Activated T-cell treated with anti-CD3 and anti-CD28 coated beads for 48 hours (primary cell): ENCODE data around the gene FKBP5.
"Not testable (repeated sequence)": the region's sequence is repeated elsewhere in the genome, so short reads cannot be mapped to it uniquely, and the experiment has no call there.

Source experiments
- DNase-seq: peaks from one replicate; pipeline ENCODE4 v3.0.0-alpha.2; 2020; ENCODE audit warnings: low read depth

The FKBP5 gene

DNA sequence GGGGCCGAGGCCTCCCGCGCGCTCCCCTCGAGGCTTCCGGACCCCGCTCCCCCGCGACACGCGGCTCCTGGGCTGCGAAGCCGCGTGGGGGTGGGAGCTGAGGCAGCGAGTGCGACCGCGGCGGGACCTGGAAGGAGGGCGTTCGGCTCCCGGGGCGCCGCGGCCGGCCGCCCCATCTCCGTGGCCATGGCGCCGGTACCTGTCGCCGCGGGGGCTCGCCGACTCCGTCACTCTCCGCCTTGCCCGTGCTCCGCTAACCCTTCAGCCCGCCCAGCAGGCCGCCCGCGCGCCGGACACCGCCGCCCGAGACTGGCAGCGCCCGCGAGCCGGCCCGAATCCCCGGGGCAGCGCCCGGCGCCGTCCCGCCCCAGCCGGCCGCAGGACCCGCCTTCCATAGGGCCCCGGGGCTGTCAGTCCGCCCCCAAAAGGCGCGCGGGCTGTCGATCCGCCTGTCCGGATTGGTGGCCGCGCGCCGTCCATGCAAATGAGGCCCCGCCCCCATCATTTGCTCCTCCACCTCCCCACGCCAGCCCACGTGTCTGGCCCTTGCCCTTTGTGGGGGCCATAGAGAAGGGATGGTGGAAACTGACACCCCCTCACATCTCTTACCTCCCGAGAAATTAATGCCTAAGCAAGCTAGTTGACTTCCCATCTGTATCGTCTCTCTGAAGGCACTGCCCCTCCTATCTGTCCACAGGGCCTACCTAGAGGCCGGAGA is at the start of gene FKBP5:
Gene FKBP5, minus strand, starts transcription at position 311 of the 718 bp plus-strand sequence. CDS start 46,091 bp downstream, outside the sequence.
- DNase-seq: peak; percentile 91

DNA sequence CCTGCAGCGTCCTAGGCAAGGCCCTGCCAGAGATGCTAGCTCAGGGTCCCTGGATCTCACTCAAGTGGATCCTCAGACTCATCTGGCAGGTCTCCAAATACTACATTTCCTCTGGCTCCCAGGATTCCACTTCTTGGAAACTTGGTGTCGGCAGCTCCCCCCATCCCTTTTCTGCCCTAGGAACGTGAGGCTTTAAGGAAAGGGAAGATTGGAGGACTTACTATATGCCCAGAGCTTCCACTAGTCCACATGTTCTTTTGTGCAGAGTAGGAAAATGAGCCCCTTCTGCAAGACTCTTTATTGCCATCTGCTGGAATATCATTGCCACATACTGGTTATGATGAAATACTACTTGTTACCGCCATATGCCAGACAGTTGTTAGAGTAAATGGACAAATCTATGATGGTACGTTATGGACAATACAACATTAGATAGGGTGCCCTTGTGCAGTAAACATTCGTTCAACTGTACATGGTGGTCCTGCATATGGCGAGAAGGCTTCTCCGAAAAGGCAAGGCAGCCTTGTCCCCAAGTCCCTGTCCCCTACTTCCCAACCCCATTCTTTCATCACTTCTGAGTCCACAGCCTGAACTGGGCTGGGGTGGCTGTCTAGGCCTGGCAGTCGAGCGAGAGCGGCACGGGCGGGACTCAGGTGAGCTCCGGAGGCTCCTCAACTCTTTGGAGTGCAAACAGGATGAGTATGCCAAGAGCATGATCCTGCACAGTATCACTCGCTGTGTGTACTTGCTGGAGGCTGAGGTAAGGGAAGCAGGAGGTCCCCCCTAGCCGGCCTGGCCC is 48.9 kb upstream of the FKBP5 start:
- DNase-seq: no peak

DNA sequence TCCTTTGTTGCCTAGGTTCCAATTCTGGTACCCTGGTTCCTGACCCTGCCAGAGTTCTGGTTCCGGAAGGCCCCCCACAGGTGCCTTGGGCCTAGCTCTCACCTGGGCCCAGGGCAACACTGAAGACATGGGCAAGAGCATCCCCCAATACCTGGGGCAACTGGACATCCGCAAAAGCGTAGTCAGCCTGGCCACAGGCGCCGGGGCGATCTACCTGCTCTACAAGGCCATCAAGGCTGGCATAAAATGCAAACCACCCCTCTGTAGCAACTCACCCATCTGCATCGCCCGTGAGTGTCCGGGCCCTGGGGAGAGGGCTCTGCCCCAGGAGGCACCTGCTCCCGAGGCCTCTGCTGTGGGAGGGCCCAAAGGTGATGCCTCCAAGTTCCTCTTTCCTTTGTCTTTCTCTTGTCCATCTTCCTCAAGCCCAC is 48.3 kb upstream of the FKBP5 start, which contains the start of gene ARMC12:
Gene ARMC12, plus strand, starts transcription at position 51 of the 431 bp plus-strand sequence. Its CDS starts 77 bp downstream, at position 128.
- DNase-seq: no peak

DNA sequence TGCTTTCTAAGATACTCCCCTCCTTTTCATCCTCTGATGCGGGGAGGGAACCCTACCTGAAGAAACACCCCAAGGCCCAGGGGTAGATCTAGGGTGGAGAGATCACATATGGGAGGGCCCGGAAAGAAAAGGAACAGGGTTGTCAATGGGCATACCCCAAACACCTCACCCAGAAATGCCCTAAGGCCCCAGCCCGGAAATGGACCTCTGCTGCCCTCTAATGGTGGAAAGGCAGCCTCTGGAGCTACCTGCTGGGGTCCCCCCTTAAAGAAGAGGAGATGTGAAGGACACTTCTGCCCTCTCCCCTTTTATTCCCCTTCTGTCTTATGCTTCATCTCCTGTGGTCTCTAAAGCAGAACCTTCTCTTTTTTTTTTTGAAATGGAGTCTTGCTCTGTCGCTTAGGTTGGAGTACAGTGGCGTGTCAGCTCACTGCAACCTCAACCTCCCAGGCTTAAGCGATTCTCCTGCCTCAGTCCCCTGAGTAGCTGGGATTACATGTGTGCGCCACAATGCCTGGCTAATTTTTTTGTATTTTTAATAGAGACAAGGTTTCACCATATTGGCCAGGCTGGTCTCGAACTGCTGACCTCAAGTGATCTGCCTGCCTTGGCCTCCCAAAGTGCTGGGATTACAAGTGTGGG is 47.7 kb upstream of the FKBP5 start:
- peak; percentile 74 for DNase-seq

DNA sequence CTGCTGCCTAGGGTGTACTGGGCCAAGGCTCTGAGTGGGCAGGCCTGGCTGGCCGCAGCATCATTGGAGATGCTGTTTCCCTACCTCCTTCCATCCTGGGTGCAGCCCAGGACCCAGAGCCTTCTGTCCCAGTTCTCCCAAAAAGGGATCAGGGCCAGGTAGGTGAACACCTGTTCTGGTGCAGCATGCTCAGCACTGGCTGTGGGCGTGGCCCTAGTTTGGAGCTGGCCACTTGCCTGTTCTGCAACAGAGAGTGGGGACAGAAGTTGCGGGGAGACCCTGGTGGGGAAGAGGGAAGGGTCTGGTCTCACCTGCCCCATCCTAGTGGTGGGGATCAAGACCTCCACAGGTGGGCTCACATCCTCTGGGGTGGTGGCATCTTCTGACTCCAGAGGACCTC is 46.7 kb upstream of the FKBP5 start:
- DNase-seq: no peak

DNA sequence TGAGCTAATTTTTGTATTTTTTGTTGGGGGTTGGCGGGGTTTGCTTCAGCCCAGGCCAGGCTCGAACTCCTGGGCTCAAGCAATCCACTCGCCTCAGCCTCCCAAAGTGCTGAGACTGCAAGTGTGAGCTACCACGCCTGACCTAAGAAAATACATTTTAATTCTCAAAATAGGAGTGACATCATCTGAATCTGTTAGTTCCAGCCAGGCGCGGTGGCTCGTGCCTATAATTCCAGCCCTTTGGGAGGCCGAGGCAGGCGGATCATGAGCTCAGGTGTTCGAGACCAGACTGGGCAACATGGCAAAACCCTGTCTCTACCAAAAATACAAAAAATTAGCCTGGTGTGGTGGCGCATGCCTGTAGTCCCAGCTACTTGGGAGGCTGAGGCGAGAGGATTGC is 45.6 kb upstream of the FKBP5 start:
- not testable (repeated sequence) for DNase-seq

DNA sequence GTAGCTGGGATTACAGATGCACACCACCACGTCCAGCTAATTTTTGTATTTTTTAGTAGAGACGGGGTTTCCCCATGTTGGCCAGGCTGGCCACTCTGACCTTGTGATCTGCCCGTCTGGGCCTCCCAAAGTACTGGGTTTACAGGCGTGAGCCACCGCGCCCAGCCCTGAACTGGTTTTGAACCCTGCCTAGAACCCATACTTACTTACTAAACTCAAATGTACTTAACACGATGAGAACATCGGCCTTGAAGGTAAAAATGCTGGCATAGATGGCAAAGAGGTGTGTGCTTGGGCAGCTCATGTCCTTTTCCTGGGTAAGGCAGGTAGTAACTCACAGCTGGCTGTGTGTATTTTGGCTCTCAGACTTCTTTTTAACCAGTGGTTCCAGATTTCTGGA is 44.9 kb upstream of the FKBP5 start:
- DNase-seq: no peak

DNA sequence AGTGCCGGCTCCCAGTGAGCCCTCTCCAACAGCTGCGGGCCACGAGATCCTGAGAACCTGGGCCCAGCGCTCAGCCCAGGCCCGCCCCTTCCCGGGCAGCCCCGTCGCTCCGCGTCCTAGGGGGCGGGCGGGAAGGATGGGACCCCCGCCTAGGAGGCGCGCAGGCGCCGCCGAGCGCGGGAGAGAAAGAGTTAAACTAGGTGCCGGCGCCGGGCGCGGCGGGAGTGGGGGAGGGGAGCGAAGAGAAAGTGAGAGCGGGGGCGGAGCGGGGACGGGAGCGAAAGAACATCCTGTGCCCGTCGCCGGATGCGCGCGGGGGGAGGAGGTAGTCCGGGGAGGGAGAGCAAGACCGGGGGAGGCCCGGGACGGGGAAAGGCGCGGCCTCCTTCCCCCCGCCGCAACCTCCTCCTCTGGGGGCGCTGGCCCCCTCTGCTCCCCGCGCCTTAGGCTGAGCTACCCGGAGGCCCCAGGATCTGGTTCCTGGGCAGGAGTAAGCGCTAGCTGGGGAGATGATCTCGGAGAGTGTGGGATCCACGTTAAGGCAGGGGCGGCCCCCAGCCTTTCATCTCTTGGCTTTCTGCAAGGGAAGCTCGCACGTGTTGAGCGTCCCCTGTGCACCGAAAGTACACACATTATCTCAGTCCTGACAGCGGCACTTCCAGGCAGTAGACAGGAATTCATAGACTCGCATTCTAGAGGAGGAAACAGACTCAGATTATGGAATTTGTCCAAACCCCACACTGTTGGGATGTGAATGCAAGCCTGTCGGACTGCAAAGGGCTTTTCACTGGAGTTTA is 43.2 kb upstream of the FKBP5 start:
- DNase-seq: peak; percentile 93

DNA sequence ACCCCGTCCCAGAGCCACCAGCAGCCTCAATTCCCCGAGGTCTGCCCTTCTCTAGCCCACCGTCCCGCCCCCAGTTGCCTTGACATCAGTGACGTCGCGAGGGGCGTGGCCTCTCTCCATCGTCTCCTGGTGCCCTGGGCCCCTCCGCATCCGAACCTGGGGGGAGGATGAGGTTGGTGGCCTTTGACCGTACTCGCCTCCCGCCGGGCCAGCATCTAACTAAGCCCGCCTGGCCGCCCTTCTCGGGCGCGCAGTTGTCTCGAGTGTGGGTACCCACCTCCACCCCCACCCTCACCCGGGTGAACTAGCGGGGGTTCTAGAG is 42.7 kb upstream of the FKBP5 start:
- peak; percentile 91 for DNase-seq

DNA sequence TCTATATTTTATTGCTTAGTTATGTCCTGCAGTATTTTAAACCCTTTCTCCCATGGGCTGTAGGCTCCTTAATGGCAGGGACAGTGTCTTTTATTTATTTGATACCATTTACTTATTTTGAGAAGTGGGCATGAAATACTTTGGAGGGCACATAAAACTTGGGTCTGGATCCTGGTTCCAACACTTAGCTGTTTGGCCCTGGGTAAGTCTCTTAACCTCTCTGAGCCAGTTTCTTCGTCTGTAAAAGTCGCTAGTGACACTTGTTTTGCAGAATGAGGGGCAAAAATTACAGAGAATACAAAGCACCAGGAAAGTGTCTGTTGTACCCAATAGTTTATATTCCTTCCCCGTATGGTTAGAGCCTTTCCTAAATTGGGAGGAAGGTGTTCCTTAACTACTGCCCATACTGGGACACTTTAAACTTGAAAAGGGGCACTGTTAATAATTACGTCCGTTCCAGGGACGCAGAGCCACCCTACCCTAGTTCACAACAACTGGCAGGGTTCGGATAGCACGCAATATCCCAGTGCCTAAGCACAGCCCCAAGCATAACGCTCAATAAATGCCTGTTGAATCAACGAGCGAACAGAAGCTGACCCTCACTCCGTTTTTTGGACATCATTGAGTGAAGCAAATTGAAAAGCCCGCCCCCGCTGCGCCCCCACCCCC is 42.2 kb upstream of the FKBP5 start:
- DNase-seq: no peak

DNA sequence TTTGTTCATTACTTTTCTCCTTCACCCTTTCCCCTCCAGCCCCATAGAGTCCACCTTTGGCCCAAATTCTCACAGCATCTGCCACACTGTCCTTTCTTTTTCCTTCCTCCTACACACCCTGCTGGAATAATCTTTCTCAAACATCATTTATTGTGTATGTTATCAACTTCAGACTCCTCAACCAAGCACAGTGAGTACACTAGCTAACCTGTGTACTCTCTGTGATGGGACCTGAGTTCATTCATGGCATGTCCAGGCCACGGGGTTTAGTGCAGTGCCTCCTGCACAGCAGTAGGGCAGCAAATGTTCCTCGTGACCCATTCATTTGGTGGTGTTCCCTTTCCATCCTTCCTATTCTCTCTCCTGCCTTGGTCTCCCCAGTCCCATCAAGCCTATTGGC is 41.0 kb upstream of the FKBP5 start:
- no peak for DNase-seq

DNA sequence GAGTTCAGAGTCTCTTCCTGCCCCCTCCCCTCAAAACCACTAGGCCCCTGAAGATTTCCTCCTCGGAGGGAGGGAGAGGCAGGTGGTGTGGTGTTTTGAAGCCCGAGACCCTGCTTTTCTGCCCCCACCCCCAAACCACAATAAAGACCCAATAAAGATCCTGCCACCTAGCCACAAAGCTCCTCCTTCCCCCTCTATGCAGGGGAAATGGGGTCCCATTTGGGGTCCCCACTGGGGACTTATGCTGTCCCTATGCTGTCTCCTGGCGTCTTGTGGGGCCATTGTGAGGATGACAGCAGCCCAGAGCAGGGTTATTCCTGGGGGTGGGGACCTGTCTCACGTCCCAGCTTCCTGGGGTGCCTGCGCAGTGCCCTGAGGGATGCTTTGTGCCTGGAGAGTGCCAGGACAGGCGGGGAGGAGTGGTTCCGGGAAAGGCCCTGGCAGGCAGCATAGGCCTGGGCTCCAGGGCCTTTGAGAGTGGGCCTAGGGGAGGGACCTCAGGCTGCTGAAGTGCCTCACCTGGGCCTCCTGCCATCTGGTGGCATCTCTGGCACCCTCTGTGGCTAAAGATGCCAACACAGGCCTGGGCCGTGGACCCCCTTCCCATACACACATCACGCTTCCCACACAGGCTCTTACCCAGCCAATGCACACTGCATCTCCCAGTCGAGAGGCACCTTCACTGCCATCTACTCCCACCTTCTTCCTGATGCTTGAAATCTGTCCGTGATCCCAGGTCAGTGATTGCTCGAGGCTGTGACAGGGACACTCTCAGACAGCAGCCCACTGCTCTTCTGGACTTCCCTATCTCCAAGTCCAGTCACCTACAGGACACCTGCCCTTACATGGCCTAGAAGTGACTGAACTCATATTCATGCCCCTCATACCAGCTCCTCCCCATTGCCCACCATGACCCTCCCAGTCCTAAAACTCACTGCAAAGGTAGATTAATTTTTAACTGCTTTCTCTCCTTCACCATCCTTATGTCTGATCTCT is 40.3 kb upstream of the FKBP5 start:
- DNase-seq: no peak

DNA sequence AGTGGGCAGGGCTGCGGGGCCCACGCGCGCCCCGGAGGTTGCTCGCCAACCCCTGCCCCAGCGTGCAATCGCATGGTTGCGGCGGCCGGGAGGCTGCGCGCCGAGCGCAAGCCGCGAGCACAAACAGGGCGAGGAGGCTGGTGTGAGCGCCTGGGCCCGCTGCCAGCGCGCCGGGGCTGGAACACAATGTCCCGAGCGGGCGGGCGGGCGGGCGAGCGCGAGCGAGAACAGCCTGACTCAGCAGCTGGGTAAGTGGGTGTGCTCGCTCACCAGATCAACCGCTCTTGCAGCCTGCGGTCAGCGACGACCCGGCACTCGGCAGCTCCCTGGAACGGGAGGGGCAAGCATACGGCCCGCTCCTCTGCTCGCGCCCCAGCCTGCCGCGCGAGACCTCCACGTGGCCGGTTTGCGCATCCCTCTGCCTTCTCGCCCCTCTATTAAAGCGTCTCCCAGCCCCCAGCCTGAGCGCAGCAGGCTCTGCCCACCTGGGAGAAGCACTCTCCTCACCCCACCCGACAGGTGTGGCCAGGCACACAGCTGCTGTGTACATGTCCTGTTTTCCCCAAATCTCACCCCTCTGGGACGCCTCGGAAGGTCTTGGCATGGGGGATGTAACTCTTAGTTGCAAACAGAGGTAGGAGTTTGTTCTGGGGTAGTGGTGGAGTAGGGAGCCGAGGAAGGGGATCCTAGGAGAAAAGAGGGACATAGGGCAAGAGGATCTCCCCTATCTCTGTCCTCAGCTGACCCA is 39.4 kb upstream of the FKBP5 start:
- DNase-seq: peak; percentile 84

DNA sequence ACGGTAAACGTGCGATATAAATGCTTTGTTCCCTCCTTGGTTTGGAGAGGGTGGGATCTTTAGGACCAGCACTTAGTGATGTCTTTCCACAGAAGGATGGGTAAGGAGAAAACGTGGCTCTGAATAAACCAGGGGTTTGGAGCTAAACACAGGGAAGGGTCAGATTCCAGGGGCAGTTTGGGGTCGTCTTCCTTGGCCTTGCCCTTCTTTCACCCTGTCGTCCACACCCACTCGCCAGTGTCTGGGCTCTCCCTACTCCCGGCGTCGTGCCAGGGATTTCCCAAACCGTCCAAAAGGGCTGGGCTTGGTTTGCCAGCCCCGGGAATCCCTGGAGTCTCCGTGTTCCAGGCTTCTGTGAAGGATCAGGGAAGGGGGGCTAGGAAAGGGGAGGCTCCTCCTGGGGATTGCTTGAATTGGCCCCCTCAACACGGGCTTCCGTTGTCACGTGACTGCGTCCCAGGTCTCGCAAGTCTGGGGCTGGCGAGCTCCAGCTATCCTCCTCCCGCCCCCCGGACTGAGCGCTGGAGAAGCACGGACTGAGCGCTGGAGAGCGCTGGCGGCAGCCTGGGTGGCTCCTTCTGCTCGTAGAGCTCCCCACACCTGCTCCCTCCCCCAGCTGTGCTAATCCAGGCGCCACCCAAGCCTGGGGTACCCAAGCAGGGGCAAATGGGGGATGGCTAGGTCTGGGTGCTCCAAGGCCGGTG is 38.7 kb upstream of the FKBP5 start:
- no peak for DNase-seq

DNA sequence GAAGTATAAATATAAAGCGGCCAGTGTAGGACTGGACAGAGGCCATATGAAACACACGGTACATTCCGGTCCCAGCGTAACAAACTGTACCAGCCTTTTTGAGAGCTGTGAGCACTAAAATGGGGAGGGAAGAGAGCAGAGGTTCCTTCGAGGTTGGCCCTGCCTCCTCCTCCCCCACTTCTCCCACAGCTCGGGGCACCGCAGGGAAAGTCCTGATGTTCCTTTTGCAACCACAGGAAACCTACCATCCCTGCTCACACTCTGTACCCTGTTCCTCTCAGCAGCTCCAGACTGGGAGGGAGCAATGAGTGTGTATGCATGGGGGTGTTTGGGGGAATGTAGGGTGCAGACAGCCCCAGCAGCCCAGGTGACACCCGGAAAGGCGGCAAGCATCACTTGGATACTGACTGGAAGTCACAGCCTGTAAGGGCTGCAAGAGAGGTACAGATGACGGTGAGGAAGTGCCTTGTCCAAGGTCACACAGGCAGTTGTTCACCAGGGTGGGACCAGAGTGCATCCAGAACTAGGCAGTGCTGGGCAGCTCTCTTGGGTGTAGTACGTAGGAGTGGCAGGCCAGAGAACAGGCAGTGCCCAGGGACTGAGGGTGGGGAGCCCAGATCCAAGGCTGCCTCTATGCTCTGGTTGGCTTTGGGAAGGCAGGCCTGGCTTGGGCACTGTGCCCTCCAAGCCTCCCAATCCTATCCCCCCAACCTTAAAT is 37.2 kb upstream of the FKBP5 start:
- no peak for DNase-seq

DNA sequence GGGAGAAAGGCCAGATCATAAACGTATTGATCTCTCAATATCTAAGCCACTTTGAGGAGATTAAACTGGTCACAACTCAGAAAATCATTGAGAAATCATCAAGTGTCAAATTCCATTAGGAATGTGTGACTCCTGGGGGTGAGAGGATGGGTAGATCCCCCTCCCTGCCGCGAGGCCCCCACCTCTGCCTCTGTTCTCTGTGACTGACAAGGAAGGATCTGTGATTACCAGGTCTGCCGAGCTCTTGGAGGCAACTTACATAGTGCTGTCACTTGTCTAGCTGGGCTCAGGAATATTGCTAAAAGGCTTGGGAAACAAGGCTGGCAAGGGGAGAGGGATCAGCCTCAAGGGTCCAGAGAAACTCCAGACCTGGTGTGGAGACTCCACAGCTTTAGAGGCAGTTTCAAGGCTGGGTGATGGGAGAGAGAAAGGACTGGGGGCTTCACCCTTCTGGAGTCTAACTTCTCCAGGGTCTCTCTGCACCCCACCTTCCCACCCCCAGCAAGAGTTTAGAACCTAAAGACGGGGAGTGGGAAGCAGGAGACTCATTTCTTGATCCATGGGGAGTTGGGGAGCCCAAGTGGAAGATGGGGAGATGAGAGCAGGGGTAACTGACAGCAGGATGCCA is 36.5 kb upstream of the FKBP5 start:
- DNase-seq: no peak

DNA sequence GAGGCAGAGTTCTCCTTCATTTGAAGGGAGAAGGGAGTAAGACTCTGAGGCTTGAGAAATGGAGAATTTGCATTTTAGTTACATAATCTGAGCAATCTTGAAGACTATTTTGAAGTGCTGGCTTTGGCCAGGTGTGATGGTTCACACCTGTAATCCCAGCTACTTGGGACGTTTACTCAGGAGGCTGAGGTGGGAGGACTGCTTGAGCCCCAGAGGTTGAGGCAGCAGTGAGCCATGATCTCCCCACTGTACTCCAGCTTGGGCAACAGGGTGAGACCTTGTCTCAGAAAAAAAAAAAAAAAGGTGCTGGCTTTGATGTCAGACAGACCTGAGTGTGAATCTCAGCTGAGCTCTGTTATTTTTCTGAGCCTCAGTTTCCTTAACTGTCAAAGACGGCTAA is 35.8 kb upstream of the FKBP5 start:
- DNase-seq: no peak

DNA sequence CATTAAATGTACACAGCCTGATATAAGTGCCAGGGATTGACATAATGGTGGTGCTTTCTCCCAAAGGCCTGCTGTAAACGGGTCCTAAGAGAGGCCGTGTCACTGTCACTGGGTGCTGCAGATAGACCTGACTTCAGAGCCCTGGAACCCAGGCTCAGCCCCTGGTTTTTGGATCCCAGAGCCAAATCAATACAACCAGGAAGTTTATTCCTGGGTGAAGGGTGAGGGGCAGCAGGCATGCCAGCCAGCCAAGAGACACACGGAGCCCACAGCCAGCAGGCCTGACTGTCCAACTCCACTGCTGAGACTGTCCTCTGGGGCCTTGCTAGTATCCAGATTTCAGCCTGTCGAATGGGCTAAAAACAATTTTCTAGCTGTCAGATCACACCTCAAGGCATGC is 35.3 kb upstream of the FKBP5 start:
- no peak for DNase-seq
